Stimulated activated CD4-positive, alpha-beta T cell treated with anti-CD3 and anti-CD28 coated beads, Interleukin-2, amount 100 ng/mL, for 24 hours (primary cell): ENCODE data around the gene TSHR.
"Not testable (repeated sequence)": the region's sequence is repeated elsewhere in the genome, so short reads cannot be mapped to it uniquely, and the experiment has no call there.

Experiments
- DNase-seq, 2 donors: peaks; one replicate each; pipeline ENCODE4 v3.0.0-alpha.2; 2020

The TSHR gene

DNA sequence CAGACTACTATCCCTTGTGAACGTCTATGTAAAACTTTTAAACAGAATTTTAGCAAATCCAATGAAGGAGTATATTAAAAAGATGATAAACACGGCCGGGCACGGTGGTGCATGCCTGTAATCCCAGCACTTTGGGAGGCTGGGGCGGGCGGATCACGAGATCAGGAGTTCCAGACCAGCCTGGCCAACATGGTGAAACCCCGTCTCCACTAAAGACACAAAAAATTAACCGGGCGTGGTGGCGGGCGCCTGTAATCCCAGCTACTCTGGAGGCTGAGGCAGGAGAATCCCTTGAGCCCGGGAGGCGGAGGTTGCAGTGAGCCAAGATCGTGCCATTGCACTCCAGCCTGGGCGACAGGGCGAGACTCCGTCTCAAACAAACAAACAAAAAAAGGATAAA is 2.2 kb upstream of the TSHR start:
- not testable (repeated sequence) for DNase-seq

GRCh38 chr14:80954687-80955299 is 628 bp upstream of the TSHR start:
- peak; percentile 76 to 82 for DNase-seq

- no peak for DNase-seq
These were observed 681 bp downstream of the TSHR start for GRCh38 chr14:80956102-80956501.

DNA sequence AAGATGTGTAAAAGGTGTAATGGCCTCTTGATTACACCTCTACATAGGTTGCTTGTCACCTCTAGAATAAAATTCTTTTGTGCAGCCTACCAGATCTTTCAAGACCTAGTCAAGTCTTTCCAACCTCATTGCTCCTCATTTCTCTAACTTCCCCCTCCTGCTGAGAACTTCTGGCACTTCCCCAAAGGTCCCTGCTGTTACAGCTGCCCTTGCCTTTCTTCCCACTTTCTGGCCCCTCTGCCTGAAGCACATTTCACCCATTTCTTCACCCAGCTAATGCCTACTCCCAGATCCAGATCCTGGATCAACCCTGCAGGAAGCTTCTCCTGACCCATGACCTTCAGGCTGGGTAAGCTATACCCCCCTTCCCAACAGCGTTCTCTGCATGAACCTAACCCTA is 1.5 kb downstream of the TSHR start:
- DNase-seq: no peak

DNA sequence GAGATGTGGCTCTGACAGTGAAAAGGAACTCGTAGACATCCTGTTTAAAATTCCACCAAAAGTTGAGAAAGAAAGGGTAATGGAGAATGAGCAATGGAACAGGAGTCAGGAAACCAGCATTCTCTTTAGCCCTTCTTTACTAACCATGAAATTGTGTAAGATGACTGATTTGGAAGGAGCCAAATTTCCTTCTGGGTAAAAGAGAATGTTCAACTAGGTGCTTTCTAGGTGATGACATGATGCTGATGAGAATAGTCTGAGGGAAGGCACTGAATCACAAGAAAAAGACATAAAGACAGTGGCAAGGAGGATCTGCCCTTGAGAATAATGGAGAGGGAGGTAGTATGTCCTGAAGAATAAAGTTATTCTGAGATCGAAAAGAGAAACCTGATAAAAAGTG is 2.2 kb downstream of the TSHR start:
- DNase-seq: no peak

DNA sequence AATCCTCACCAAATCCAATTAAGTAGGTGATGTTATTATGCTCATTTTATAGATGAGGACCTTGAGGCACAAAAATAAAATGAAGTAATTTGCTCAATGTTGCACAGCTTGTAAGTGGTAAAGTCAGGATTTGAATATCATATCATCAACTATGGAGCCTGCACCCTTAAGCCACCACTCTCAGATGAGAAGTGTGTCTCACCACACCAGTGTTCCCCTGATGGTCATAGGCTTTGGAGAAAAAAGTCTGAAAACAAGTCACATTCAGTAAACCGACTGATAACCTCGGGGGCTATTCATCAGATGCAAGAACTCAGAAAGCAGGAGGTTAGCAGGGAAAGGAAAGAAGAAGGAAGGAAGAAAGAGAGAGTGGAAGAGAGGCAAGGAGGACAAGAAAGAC is 2.8 kb downstream of the TSHR start:
- no peak for DNase-seq

DNA sequence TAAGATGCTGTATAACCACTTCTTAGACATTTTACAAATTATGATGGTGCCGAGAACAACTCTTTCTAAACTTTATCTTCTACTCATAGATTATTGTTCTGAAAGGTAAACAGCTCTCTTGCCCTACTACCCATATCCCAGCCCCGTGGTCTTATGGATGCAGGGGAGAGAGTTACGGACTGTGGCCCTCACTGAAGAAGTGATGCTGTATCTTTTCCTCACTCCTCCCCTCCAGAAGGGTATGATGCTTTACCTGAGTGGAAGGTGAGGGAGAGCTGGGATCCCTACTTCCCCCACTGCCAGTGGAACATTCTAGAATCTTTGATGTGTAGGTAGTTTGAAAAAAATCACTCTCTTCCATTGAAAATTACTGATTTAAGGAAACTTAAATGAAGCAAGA is 3.5 kb downstream of the TSHR start:
- DNase-seq: no peak

DNA sequence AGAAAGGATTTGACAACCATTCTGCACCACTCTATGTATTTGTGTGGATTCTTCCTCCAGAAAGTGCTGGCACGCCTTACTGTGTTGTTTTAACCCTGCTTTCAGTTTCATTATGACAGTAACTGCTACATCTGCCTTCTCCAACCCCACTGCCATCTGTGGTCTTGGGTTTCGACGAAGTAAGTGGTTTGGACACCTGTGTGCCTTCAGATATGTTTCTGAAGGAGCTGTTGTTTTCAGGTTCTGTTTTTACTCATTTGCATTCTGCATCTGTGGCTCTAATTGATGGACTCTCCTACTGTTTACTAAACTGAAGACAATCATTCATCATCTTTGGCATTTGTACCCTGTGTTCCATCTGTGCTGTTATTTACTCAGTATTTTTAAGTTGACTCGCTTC is 4.1 kb downstream of the TSHR start:
- DNase-seq: peak; percentile 33 to 48

DNA sequence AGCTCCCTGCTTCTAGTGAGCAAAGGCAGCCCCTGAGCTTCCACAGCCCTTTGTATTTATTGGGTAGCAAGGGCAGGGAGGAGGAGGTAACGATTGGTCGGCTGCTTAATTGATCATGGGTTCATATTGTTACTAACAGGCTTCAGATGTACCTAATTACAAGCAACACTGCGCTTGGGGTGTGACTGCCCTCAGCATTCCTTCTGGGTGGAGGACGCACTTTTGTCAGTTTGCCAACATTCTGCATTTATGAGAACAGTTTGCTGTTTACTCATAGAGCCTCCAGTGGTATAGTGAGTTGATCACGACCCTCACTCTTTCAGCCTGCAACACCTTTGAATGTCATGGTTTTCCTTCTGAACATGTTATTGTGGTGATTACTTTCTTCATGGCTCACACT is 9.6 kb downstream of the TSHR start:
- no peak for DNase-seq

DNA sequence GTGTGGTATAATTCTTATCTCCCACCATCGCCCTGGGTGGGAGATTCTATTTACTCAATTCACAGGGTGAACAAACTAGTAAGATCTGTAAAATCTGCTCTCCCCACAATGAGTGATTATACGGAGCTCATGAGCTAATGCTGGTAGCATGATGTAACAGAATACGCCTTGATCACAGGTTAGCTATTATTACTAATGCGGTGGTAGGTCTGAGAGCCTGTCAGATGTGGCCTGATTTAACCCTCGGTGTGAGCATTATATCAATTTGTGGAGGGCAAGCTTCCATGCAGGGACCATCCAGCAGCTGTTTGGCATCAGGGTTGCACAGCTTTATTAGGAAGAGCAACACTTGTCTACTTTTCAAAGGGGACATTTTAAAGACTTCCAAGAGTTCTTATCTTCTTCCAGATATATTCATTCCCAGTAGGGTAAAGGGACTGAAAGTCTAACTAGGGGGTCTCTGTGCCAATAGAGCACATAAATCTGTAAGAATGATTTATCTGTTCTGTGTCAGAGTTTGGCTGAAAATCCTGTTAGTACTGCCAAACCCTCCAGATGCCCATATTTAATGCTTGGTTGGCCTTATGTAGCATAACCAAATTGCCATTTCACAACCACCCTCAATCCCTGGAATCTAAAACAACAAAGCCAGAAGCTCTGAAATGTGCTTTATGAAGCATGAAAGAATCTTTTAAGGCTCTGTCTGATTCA is 18.7 kb downstream of the TSHR start:
- no peak for DNase-seq

- DNase-seq: no peak
These were observed 19.3 kb downstream of the TSHR start for GRCh38 chr14:80974679-80975078.

DNA sequence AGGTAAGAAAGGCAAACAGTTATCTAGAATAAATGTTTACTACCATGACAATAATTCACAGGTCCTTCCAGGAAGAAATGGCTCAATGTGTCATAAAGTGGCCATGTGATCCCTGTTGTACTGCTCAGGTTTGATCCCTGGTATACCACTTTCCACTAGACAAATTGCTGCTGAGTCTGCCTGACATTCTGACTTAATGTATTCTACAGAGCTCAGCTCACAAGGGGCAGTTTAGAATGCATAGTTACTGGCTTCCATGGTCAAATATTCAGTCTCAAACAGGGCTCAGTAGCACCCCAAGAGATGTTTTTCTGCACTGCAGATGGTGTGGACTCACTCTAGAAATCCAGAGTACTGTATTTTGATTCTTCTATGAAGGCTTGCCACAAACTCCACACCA is 21.8 kb downstream of the TSHR start:
- no peak for DNase-seq

- no peak for DNase-seq
These were observed 23.0 kb downstream of the TSHR start for GRCh38 chr14:80978403-80978802.

GRCh38 chr14:80979951-80980350 is 24.5 kb downstream of the TSHR start:
- DNase-seq: no peak

- no peak for DNase-seq
These were observed 25.7 kb downstream of the TSHR start for GRCh38 chr14:80981156-80981555.

- DNase-seq: no peak
These were observed 26.3 kb downstream of the TSHR start for GRCh38 chr14:80981673-80982072.

- no peak for DNase-seq
These were observed 27.3 kb downstream of the TSHR start for GRCh38 chr14:80982711-80983110.

DNA sequence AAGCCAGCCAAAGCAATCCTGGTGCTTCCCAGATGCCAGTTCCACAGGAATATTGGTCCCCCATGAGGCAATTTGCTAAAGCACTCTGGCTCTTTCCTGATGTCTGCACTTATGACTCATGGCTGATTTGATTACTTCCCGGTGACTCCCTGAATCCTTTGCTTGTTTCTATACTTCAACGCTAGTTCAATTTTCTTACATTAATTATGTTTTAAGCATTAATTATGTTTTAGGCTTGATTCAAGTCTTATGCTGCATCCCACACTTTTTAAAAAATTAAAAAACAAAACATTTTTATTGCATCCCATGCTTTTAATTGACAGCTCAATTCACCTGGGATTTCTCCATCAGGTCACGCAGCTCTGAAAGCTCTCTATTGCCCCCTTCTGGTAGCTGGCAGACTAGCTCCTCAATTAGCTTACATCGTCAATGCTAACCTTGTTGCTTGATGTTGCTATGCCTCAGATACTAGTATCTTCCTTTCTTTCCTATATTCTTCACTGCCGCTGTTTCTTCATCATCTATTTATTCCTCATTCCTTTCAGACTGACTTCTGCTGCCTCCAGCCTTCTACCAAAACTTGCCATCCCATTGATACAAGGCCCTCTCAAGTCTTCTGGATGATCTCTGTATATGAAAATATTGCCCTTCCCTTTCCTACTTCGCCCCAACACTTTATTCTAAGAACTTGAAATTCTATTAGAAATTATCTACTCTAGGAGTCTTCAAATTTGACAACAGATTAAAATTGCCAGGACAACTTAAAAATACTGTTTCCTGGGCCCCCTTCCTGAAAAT is 32.0 kb downstream of the TSHR start:
- peak; percentile 61 to 70 for DNase-seq

DNA sequence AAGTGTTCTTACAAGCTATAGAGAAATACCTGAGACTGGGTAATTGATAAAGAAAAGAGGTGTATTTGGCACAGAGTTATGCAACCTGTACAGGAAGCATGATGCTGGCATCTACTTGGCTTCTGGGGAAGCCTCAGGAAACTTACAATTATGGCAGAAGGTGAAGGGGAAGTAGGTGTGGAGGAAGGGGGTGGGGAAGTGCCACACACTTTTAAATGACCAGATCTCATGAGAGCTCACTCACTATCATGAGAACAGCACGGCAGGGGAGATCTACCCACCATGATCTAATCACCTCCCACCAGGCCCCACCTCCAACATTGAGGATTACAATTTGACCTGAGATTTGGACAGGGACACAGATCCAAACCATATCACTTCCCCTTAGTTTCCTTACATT is 32.8 kb downstream of the TSHR start:
- DNase-seq: no peak

DNA sequence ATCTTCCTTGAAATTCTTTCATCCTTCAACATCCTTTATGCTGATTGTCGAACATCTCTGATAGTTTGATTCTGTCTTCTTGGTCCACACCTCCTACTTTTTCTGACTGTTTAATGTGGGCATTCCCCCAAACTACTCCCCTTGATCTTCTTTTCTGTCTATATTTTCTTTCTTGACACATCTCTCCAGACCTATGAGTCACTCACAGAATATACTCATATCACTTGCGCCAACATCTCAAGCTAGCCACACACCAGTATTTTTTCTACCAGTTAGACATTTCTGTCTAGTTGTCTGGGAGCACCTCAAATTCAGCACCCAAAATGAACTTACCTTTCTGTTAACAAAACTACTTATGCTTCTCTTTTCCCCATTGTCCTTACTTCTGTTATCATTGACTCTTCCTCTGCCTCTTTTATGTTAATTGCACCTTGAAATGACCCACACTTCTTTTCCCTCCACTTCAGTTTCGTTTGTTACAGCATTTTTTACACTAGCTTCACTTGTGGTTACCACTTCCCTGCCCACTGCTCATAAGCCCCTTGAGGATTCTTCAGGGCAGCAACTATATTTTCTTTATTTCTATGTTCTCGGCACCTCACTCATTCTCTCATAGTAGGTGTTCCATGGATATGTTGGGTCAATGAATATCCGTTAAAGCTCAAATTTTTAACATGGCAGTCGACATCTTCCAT is 33.5 kb downstream of the TSHR start:
- DNase-seq: no peak

- no peak for DNase-seq
These were observed 37.2 kb downstream of the TSHR start for GRCh38 chr14:80992580-80992979.

- peak in 1 of 2 donors; percentile 29 for DNase-seq
These were observed 40.9 kb downstream of the TSHR start for GRCh38 chr14:80996049-80996901.

GRCh38 chr14:81001447-81001846 is 46.0 kb downstream of the TSHR start:
- no peak for DNase-seq
